K562 (cell line): ENCODE measurements around the gene CLIP4. TPM values are rescaled to one million over a fixed set of nuclear protein-coding genes. Genes with fewer than 3 reads are reported as not detected.

Source experiments
- ATAC-seq: fragments of 200-7000 bp; cut with Tn5 transposase; 3 replicates; pipeline ENCODE4 v1.9.1; 2020; ENCODE audit warnings: moderate library complexity
- BruUV-seq: library from RNA; stranded (reverse); fragments of 400-500 nt; replicated peaks from 2 replicates; lab custom pipeline; 2021; lab: Mats Ljungman, UMichigan
- CTCF ChIA-PET: fragments of 300-600 bp; formaldehyde crosslinking; extraction: SDS; loops from one replicate; lab custom pipeline; 2021; ENCODE audit warnings: low intra/inter-chr PET ratio; lab: Yijun Ruan, JAX
- POLR2A ChIA-PET: fragments of 300-600, 350-650 bp; sonication (Branson Sonifier 250); formaldehyde crosslinking; extraction: SDS; loops from one replicate; lab custom pipeline; 2021; ENCODE audit warnings: antibody characterized with exemption, inconsistent platforms; lab: Yijun Ruan, JAX
- DNase-seq, 4 experiments: peaks; one replicate each; pipeline versions ENCODE4 v3.0.0 to v3.0.0-alpha.2; 2011 to 2018; ENCODE audit warnings: low spot score in 3 of 4, mixed read lengths in 3 of 4; ENCODE audit errors: extremely low read depth in 1 of 4
- FAIRE-seq: peaks from 2 replicates; lab custom pipeline; 2011; peaks lifted over from hg19 to GRCh38; lab: Jason Lieb, UNC
- H2AFZ ChIP-seq: 2 replicates; pipeline ENCODE4 v1.6.0; 2011; ENCODE audit warnings: low read depth, low read length, control low read depth, inconsistent platforms
- H3K27ac ChIP-seq: fragments of 200-600 bp; 3 replicates; pipeline ENCODE4 v1.8.0; 2011; ENCODE audit warnings: low read depth, mild to moderate bottlenecking, control low read depth, inconsistent platforms, low read length, moderate library complexity, mixed read lengths; ENCODE audit errors: extremely low read depth
- H3K27me3 ChIP-seq, 2 experiments: fragments of 300-600 bp in 1 of 2; 2 replicates in 1 of 2; 3 replicates in 1 of 2; pipeline versions ENCODE4 v1.6.0 to v1.8.0; 2011; ENCODE audit warnings: inconsistent platforms in 2 of 2, low read length in 2 of 2, mild to moderate bottlenecking in 1 of 2, mixed read lengths in 1 of 2, moderate library complexity in 1 of 2; ENCODE audit not compliant: control insufficient read depth in 2 of 2, insufficient read depth in 2 of 2
- H3K36me3 ChIP-seq: fragments of 300-600 bp; 3 replicates; pipeline ENCODE4 v1.8.0; 2011; ENCODE audit warnings: mild to moderate bottlenecking, low read length, inconsistent platforms; ENCODE audit not compliant: control insufficient read depth, insufficient read depth
- H3K4me1 ChIP-seq, 2 experiments: fragments of 200-600 bp in 1 of 2; replicated peaks in 1 of 2; 2 replicates in 1 of 2; 3 replicates in 1 of 2; pipeline versions ENCODE4 v1.5.1 to v1.8.0; 2011; ENCODE audit warnings: inconsistent platforms in 2 of 2, low read length in 2 of 2, mild to moderate bottlenecking in 1 of 2, mixed read lengths in 1 of 2, moderate library complexity in 1 of 2; ENCODE audit not compliant: control insufficient read depth in 2 of 2, insufficient read depth in 2 of 2
- H3K4me2 ChIP-seq: 2 replicates; pipeline ENCODE4 v1.6.1; 2011; ENCODE audit warnings: low read length, control low read depth, inconsistent platforms, mixed read lengths; ENCODE audit not compliant: insufficient read depth
- H3K4me3 ChIP-seq: fragments of 200-600 bp; sonication (generic), shearing (Covaris generic); 2 replicates; pipeline ENCODE4 v1.5.1; 2016; ENCODE audit warnings: control low read depth, inconsistent platforms
- H3K79me2 ChIP-seq: fragments of 200-600 bp; 3 replicates; pipeline ENCODE4 v1.8.0; 2011; ENCODE audit warnings: low read length, inconsistent platforms; ENCODE audit not compliant: control insufficient read depth, insufficient read depth
- H3K9ac ChIP-seq, 2 experiments: 2 replicates each; pipeline versions ENCODE4 v1.6.0 to v1.6.1; 2011; ENCODE audit warnings: low read depth in 2 of 2, low read length in 2 of 2, control low read depth in 1 of 2, inconsistent platforms in 1 of 2, mild to moderate bottlenecking in 1 of 2, mixed read lengths in 1 of 2; ENCODE audit not compliant: insufficient read depth in 1 of 2
- H3K9me1 ChIP-seq: one replicate; pipeline ENCODE4 v1.6.0; 2011; ENCODE audit warnings: inconsistent platforms, mild to moderate bottlenecking, low read length, moderate library complexity; ENCODE audit not compliant: control insufficient read depth, insufficient read depth
- H3K9me3 ChIP-seq: replicated peaks from 2 replicates; pipeline ENCODE4 v1.5.1; 2011; ENCODE audit warnings: low read depth, low read length, inconsistent platforms; ENCODE audit not compliant: control insufficient read depth, insufficient read depth
- H4K20me1 ChIP-seq: replicated peaks from 2 replicates; pipeline ENCODE4 v1.6.1; 2011; ENCODE audit warnings: low read length, inconsistent platforms, mixed read lengths; ENCODE audit not compliant: control insufficient read depth, insufficient read depth
- CREM ChIP-seq: IDR thresholded peaks from 2 replicates; pipeline ENCODE4 v1.6.1; 2014; ENCODE audit warnings: antibody characterized with exemption, low read depth
- MYC ChIP-seq, 2 experiments: fragments of 250-450 bp in 1 of 2; sonication (Bioruptor Pico) in 1 of 2; IDR thresholded peaks; 2 replicates each; pipeline versions ENCODE4 v1.5.1 to v1.6.1; 2012 to 2021; ENCODE audit warnings: low read depth in 2 of 2, borderline replicate concordance in 1 of 2, improper control_type of control experiment in 1 of 2, low read length in 1 of 2, mild to moderate bottlenecking in 1 of 2, moderate library complexity in 1 of 2
- NUFIP1 ChIP-seq: fragments of 450-650 bp; IDR thresholded peaks from 2 replicates; pipeline ENCODE4 v1.6.1; 2018; ENCODE audit not compliant: partially characterized antibody
- XRCC4 ChIP-seq: IDR thresholded peaks from one replicate; pipeline ENCODE4 v1.6.1; 2011; ENCODE audit not compliant: insufficient read depth, insufficient read length; ENCODE audit errors: extremely low read depth
- ZBTB7A ChIP-seq: IDR thresholded peaks from 2 replicates; pipeline ENCODE4 v1.6.1; 2011; ENCODE audit warnings: low read depth, mild to moderate bottlenecking, low read length, moderate library complexity, borderline replicate concordance; ENCODE audit not compliant: control insufficient read depth
- ZNF134 ChIP-seq: fragments of 250-450 bp; sonication (Bioruptor Pico); conservative IDR thresholded peaks from 2 replicates; pipeline ENCODE4 v1.4.0; 2020
- ZNF324 ChIP-seq: fragments of 250-450 bp; sonication (Bioruptor Pico); IDR thresholded peaks from 2 replicates; pipeline ENCODE4 v1.4.0; 2020; ENCODE audit warnings: mild to moderate bottlenecking
- WGBS: fragments of 100-300 bp; shearing (Covaris generic); methylation state at CpG from one replicate; pipeline ENCODE4 v1.1.6; 2016; ENCODE audit warnings: low coverage, mixed read lengths; ENCODE audit not compliant: insufficient coverage; ENCODE audit errors: missing lambda C conversion rate; 5-methylcytosine and 5-hydroxymethylcytosine counted together
- in situ Hi-C: fragments of 300-500 bp; cut with MboI; formaldehyde crosslinking; loops from 4 replicates; pipeline ENCODE4 v1.15.0; 2018; ENCODE audit warnings: inconsistent platforms, mixed read lengths
- intact Hi-C: fragments of 100-400 bp; cut with micrococcal nuclease; formaldehyde crosslinking; loops from 2 replicates; pipeline ENCODE4 v1.14.2; 2022
- polyA plus RNA-seq, 8 experiments: library from polyadenylated mRNA; depleted of rRNA in 4 of 8; stranded (reverse) in 5 of 8; unstranded in 3 of 8; fragments of >200 nt; fragmentation: Nextera tagmentation in 2 of 8; fragmentation: Illumina TruSeq in 1 of 8; extraction: Ambion mirVana in 2 of 8; extraction: Trizol in 1 of 8; gene quantifications; 2 replicates each; pipeline versions ENCODE4 v1.2.1 to v1.2.3, GENCODE V29; 2011 to 2014; ENCODE audit warnings: inconsistent platforms in 1 of 8, missing spikeins in 1 of 8
- total RNA-seq, 7 experiments: library from RNA; depleted of rRNA in 6 of 7; stranded (reverse); fragments of >200 nt in 6 of 7; fragmentation: Illumina TruSeq in 2 of 7; extraction: Trizol in 2 of 7; gene quantifications; 2 replicates each; pipeline versions ENCODE4 v1.2.1 to v1.2.3, GENCODE V29; 2011 to 2021; ENCODE audit warnings: low replicate concordance in 1 of 7
- TF ChIP-seq, protein P1 (sequence below): sonication (generic); IDR thresholded peaks from 2 replicates; pipeline ENCODE4 v1.6.1; 2016
- TF ChIP-seq, protein P2 (sequence below): fragments of 250-450 bp; sonication (Bioruptor Pico); IDR thresholded peaks from 2 replicates; pipeline ENCODE4 v1.4.0; 2020; ENCODE audit warnings: borderline replicate concordance
- TF ChIP-seq, protein P3 (sequence below): fragments of 450-650 bp; IDR thresholded peaks from 2 replicates; pipeline ENCODE4 v1.6.1; 2016

CLIP4 gene
- total and polyA plus RNA-seq, 9 of the 15 experiments (the other 6 are each of a cell fraction or from before 2014, with no cell fraction given) = 0.03 to 0.38 (median 0.13) TPM; not detected in 5

DNA sequence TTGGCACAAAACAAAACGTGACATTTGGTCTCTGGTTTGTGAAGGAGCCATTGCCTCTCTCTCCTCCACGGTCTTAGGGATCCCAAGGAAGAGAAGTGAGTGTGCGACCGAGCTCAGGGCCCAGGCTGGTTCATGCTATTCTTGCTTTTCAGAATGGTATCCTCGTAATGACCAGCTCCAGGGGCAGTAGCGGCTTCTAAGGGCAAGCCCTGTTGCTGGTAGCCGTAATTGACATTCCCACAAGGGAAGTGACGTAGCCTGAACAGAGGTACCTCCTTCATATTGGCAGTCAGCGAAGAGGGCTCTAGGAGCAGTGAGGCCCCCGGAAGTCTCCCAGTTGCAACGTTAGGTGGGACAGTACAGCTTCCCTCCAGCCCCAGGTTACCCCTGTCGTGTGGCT is 77.9 kb downstream of the CLIP4 start:
- Histone ChIP-seq H4K20me1 (no peaks in the 10 kb centered on the region), H3K4me1 (no peaks in the 10 kb centered on the region), H3K79me2 (no peaks in the 10 kb centered on the region), H3K4me2 (no peak overlapping the region), H3K27ac (no peak overlapping the region), H2AFZ (peak overlapping the region; percentile 39; the same call in 1 of the 2 replicates), H3K9me3 (no peaks in the 10 kb centered on the region), H3K9ac (no peak overlapping the region), H3K27me3 (peaks cover 7 to 10% of the 10 kb centered on the region in 2 experiments; a peak in 3 of 5 replicates), H3K9me1 (no peaks in the 10 kb centered on the region), H3K4me3 (no peak overlapping the region), H3K36me3 (no peaks in the 10 kb centered on the region)
- intact Hi-C loops = loop anchor here (10.0 kb wide), 2 partner anchors 118 to 608 kb away; partner anchors contain the start of gene PCARE
- TF ChIP-seq, protein P1, sequence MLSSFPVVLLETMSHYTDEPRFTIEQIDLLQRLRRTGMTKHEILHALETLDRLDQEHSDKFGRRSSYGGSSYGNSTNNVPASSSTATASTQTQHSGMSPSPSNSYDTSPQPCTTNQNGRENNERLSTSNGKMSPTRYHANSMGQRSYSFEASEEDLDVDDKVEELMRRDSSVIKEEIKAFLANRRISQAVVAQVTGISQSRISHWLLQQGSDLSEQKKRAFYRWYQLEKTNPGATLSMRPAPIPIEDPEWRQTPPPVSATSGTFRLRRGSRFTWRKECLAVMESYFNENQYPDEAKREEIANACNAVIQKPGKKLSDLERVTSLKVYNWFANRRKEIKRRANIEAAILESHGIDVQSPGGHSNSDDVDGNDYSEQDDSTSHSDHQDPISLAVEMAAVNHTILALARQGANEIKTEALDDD = no peak
- TF ChIP-seq ZNF324 (CRISPR knock-in tag) (no peak), ZNF134 (CRISPR knock-in tag) (no peak), XRCC4 (no peak), ZBTB7A (no peak), CREM (peak; percentile 38; the same call in 1 of the 2 replicates), MYC (IDR thresholded peaks at IDR 0.05; ENCODE audit: low read depth, low read length) (no peak), MYC (CRISPR knock-in tag; IDR thresholded peaks at IDR 0.05; ENCODE audit: borderline replicate concordance, low read depth) (no peak), NUFIP1 (no peak)
- TF ChIP-seq, protein P2, sequence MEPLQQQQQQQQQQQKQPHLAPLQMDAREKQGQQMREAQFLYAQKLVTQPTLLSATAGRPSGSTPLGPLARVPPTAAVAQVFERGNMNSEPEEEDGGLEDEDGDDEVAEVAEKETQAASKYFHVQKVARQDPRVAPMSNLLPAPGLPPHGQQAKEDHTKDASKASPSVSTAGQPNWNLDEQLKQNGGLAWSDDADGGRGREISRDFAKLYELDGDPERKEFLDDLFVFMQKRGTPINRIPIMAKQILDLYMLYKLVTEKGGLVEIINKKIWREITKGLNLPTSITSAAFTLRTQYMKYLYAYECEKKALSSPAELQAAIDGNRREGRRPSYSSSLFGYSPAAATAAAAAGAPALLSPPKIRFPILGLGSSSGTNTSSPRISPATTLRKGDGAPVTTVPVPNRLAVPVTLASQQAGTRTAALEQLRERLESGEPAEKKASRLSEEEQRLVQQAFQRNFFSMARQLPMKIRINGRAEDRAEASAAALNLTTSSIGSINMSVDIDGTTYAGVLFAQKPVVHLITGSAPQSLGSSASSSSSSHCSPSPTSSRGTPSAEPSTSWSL (CRISPR knock-in tag) = no peak
- TF ChIP-seq, protein P3, sequence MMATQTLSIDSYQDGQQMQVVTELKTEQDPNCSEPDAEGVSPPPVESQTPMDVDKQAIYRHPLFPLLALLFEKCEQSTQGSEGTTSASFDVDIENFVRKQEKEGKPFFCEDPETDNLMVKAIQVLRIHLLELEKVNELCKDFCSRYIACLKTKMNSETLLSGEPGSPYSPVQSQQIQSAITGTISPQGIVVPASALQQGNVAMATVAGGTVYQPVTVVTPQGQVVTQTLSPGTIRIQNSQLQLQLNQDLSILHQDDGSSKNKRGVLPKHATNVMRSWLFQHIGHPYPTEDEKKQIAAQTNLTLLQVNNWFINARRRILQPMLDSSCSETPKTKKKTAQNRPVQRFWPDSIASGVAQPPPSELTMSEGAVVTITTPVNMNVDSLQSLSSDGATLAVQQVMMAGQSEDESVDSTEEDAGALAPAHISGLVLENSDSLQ = 0 out of 2 replicates have a peak, but pooled peaks have one; percentile 6
- ChIA-PET POLR2A (interaction anchor here (0.5 to 1.5 kb wide), 4 partner anchors 9 to 182 kb away, joined by 3 to 4 read pairs (median 4); no protein-coding TSS in a partner anchor), CTCF (no interaction called here)
- no peak for ATAC-seq
- DNase-seq = no peak
- FAIRE-seq = no peak
- 7% methylated on average over 12 of the region's 12 CpGs for WGBS
- no TSS peak for BruUV-seq
- in situ Hi-C loops = no loop called here
